HG02610 (cell line): Measurements from ENCODE around the gene HOXB3.
"Not testable (repeated sequence)": the region's sequence is repeated elsewhere in the genome, so short reads cannot be mapped to it uniquely, and the experiment has no call there.

Source experiments
- ATAC-seq: cut with Tn5 transposase; IDR thresholded peaks from one replicate; pipeline ENCODE4 v1.9.1; 2021; ENCODE audit warnings: mild to moderate bottlenecking, moderate library complexity; ENCODE audit not compliant: unreplicated experiment

Gene HOXB3

DNA sequence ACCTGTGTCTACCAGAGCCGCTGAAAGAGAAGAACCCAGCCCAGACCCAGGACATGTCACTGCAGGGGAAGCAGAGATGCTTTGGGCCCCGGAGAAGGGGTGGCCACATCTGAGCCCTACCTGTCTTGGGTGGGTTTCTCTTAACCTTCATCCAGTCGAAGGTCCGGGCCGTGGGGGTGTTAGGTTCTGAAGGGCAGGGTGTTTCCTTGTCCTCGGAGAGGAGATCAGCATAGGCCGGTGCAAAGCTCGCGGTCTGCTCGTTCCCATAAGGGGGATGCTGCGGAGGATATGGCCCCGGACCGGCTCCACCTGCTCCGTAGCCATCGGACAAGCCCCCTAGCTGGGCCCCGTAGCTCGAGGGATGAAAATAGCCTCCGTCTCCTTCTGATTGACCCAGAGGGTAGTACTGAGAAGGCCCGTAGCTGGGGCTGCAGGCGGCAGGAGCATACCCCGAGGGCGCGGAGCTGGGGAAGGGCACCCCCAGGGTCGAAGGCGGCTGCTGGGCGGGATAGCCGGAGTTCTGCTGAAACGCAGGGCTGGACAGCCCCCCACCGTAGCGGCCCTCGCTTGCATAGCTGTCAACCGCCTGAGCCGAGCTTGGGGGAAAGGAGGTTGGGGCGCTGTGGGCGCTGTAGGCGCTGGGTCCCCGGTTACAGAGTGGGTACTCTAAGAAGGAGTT lies 59.7 kb downstream of the HOXB3 start:
- no peak for ATAC-seq

DNA sequence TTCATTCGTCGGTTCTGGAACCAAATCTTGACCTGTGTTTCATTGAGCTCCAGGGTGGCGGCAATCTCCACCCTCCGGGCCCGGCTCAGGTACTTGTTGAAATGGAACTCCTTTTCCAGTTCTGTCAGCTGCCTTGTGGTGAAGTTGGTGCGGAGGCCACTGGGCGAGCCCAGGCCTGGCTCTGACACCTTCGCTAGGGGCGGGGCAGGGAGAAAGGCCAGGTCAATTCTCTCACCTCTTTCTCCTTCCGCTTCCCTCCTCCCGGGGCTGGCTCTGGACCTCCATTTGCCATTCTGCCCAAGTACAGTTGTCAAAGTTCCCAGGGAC lies 60.4 kb downstream of the HOXB3 start:
- no peak for ATAC-seq

- no peak for ATAC-seq
These were observed 60.9 kb downstream of the HOXB3 start for GRCh38 chr17:48528936-48529682.

GRCh38 chr17:48528153-48528935 lies 61.7 kb downstream of the HOXB3 start:
- no peak for ATAC-seq

DNA sequence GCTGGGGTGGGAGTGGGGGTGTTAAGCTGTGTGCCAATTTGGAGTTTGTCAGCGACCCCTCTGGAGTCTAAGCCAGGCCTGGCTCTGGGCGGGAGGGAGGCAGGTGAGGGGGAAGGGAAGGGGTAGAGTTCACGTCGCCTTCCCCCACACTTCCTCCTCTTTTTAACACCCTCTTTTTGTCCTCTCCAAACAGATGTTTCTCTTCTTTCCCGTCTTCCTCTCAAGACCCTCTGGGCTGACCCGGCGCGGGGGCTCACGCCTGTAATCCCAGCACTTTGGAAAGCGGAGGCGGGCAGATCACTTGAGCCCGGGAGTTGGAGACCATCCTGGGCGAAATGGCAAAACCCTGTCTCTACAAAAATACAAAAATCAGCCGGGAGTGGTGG lies 62.5 kb downstream of the HOXB3 start:
- ATAC-seq: no peak

GRCh38 chr17:48526608-48527546 lies 63.2 kb downstream of the HOXB3 start:
- no peak for ATAC-seq

DNA sequence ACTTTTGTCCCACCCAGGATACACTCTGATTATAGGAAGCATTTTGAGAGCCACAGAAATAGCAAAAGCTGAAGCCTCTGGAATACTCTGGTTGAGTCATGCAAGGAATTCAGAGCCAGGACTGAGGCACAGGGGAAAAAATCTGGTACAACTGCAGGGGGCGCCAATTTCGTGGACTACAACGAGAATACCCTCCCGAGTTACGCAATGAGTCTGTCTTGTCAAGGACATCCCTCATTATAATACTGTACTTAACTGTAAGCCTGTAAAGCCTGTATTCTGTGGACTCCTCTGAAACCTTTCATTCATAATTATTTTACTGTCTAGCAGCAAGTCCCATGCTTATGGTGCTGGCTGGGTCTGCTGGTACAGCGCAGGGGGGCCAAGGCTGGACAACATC lies 67.0 kb downstream of the HOXB3 start:
- no peak for ATAC-seq

GRCh38 chr17:48522031-48522653 lies 67.9 kb downstream of the HOXB3 start:
- ATAC-seq: no peak

GRCh38 chr17:48520631-48521079 lies 69.4 kb downstream of the HOXB3 start:
- no peak for ATAC-seq

DNA sequence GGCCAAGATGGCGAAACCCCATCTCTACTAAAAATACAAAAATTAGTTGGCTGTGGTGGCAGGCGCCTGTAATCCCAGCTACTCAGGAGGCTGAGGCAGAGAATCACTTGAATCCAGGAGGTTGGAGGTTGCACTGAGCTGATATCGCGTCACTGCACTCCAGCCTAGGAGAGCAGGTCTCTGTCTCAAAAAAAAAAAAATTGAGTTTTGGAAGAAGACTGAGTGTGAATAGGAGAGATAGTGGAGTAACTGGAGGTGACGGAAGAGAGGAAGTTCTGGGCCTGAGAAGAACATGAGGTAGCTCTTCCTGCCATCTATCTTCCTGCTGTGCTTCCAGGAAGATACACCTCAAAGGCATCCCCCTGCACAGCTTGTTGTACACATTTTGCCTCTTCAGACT lies 70.6 kb downstream of the HOXB3 start:
- ATAC-seq: no peak

- no peak for ATAC-seq
These were observed 72.6 kb downstream of the HOXB3 start for GRCh38 chr17:48517478-48517877.

GRCh38 chr17:48515925-48516900 lies 73.8 kb downstream of the HOXB3 start:
- no peak for ATAC-seq

DNA sequence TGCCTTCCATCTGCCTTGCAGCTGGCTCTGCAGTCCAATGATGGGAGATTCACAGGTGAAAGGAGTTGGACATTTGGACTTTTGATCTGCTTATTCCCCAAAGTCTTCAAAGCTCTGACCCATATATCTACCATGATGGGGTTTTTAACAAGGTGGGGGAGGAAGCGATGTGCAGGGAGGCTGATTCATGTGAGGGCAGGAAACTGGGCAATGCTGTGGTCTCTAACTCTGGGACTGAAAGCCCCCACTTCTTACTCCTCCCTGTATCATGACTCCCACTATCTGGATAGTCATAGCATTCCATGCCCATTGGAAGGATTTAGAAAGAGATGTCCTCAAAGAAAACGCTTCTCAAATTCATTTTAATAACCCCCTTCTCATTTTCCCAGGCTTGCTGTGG lies 75.6 kb downstream of the HOXB3 start:
- no peak for ATAC-seq

DNA sequence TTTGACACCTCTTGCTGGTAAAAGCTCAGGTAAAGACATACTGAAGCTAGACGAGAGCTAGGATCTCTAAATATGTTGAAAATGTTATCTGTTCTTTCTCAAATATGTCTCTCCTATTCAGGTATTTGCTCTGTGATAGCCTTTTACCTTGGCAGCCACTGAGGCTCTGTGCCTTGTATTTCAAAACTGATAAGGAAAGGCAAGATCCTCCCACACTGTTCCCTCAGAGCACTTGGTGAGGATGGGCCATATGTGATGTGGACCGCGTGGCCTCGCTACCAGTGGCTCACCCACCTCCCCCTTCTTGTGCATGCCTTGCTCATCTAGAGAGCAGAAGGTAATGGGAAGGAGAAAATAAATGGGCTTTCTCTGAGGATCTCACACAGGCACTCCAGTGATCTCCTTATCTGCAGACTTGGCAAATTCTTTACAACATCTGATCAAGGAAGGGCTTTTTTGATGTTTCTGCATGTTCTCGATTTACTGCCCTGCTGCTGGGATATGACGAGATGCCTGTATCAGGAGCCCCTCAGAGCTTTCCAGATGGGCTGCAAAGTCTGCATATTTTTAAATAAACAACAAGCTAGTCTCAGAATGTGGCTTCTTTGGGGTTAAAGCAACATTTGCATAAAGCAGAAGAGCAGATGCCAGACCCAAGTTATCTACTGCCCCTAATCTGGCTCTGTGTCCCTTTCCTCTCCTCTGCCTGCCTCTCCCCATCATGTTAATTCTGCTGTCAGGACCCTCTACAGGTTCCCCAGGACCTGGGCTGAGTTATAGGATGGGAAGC lies 76.2 kb downstream of the HOXB3 start:
- ATAC-seq: no peak

- no peak for ATAC-seq
These were observed 76.9 kb downstream of the HOXB3 start for GRCh38 chr17:48513097-48513496.

GRCh38 chr17:48510761-48511604 lies 79.1 kb downstream of the HOXB3 start:
- no peak for ATAC-seq

DNA sequence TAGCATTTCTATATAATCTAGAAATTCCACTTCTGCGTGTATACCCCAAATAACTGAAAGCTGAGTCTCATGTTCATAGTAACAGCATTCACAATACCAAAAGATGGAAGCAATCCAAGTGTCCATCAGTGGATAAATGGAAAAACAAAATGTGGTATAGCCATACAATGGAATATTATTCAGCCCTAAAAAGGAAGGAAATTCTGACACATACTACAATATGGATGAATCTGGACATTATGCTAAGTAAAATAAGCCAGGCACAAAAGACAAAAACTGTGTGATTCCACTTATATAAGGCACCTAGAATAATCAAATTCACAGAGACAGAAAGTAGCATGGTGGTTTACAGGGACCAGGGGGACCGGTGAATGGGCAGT lies 79.7 kb downstream of the HOXB3 start:
- no peak for ATAC-seq

GRCh38 chr17:48509708-48510107 lies 80.3 kb downstream of the HOXB3 start:
- ATAC-seq: not testable (repeated sequence)
